NCI-H2196 (cell line): ENCODE results near the gene MYO10.

Source experiments
- DNase-seq: peaks from one replicate; lab custom pipeline; 2025; ENCODE audit not compliant: unreplicated experiment; lab: John Stamatoyannopoulos, UW

Gene MYO10

DNA sequence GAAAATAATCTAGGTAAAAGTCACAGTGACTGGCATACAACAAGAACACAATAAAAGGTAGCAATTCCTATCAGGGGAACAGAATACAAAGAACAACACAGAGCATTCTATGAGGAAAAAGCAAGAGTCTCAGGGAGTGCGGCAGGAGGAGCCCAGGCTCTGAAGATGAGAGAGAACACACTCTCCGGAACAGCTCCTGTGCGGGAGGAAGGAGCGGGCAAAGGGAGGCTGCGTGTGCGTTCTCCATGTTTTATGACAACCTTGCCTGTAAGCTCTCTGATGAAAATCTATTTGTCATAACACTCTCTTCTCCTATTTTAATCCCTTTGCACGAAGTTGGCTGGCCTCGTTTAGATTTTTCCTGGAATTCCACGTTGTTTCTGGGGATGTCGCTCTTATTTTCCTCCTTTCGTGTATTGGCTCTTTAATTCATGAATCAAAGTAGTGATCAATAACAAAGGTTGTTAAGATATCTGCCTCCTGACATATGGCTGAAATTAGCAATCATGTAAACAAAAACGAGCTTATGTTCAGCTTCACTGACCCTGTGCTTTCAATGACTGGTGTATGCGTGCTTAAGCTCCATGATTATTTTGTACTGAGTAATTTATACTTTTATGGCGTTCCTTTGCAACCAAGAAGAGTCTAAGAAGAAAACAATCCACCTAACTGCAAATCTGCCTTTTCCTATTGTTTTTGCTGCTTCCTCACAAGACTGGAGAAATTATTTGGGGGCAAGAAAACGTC, 109.5 kb downstream of the MYO10 start:
- DNase-seq, result no peak

DNA sequence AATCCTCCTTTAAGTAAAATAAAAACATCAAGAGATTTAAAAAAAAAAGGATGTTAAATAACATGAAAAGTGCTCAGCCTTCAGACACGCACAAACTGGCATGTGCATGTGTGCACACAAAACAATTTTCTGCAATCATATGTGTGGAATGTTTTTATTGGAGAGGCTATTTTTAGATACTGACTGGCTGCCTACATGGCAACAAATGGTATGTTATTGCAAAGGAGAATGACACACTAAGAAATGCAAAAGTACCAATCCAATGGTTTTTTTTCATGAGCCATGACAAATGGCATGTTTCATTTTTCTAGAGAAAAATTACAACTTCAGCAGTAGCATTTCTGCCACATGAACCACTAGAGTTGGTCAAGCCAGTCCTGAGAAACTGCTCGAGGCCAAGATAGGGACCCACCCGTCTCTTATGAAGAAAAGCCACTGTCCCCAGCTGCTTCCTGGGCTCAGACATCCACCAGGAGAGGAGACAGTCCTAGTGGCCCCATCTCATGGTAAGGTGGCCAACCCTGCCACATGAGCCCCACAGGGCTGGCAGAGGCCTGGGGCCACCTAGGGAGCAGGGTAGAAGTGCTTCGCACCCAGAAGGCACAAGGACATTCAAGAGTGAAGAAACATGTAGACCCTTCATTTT, 116.4 kb downstream of the MYO10 start:
- no peak for DNase-seq

DNA sequence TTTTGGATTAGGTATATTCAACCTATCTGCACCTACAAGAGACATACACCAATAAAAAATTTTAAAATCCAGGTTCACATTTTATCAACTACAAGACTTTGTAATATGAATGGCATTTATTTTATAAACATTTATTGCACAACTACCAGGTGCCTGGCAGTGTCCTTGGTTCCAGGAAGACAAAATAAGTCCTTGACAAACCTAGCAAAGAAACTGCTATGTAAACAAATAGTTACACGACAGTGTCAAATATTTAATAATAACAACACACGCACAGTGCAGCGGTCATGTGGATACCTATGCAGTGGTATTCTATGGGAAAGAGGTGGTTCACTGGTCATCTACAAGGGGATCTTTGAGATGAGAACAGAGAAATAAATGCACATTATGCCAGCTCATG, 120.7 kb downstream of the MYO10 start:
- DNase-seq, result no peak

DNA sequence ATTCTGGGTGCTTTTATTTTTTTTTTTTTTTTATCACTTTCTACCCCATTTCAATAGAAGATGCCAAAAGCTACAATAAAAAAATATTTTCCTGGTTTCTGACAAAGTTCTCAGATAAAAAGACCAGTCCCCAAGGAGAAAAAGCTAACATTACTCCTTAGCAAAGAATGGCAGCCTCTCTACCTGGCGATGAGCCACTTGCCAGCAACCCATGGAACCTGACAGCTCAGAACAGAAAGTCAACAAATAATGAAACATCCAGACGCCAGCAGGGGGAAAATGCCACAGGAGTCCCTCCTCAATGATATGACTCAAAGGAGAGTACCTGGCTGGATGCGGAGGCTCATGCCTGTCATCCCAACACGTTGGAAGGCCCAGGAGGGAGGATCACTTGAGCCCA, 123.2 kb downstream of the MYO10 start:
- no peak for DNase-seq

- DNase-seq, result no peak
These were observed 123.6 kb downstream of the MYO10 start for GRCh38 chr5:16812448-16812847.

DNA sequence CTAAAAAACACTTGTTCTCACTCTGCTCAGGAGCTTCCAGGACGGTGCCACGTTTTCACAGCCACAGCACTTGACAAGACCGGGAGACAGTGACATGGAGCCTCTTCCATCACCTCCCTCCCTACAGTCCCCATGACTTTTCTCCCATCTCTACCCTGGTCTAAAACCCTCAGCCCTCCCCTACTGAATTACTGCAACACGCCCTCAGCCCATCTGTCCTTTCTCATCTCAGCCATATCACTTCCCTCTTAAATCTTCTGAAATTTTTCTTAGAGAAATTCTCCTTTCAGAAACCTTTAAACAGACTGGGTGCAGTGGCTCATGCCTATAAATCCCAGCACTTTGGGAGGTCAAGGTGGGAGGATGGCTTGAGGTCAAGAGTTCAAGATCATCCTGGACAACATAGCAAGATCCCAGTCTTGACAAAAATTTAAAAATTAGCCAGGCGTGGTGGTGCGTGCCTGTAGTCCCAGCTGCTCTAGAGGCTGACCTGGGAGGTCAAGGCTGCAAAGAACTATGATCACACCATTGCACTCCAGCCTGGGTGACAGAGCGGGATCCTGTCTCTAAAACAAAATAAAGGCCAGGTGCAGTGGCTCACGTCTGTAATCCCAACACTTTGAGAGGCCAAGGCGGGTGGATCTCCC, 125.8 kb downstream of the MYO10 start:
- DNase-seq, result no peak

DNA sequence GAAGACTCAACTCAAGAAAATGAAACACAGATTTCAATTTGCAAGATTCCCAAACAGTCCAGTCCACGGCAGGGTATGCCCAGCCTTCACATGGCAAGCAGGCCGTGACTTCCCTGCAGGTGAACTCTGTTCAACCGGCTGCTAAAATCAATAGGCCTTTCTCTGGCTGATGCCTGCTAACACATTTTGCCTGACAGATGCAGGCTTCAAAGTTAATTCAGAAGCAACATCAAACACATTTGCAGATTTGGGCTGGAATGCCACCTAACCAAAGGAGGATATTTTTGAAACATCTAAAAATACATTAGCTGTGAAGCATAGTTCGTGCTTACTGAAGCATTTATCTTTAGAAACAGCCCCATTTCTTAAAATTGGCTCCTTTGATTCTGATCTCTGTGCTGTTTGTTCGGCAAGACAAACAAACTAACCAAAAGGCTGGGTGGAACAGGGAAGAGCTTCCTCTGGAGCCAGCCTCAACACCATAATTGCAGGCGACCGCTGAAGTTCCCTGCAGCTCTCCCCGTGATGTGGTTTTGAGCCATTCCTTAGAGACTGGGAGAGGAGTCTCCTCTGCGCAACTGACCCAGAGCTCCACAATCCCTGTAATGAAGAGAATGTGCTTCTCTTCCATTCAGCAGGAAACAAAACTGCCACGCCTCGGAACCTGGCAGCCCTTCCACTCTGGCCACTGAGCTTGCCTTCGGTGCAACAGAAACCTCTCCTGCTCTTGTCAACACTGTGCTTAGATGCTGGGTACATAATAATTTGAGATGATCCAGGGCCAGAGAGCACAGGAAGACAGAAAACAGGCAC, 126.5 kb downstream of the MYO10 start:
- DNase-seq, result no peak

DNA sequence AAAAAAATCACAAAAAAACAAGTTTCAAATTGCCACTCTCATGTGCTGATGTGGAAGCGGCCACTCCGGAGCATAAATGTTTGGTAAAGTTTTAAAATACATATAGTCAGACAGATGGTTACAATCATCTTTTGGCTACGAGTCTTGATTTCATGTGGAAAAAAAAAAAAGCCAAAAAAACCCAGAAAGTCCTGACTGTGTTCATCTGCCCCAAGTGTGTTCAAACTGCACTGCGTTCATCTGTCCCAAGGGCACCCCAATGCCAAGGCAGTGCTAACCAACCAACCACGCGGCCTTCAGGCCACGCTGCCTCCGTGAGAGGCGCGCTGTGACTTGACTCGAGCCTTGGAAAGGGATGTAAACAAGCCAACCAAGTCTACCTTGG, 127.1 kb downstream of the MYO10 start:
- no peak for DNase-seq

DNA sequence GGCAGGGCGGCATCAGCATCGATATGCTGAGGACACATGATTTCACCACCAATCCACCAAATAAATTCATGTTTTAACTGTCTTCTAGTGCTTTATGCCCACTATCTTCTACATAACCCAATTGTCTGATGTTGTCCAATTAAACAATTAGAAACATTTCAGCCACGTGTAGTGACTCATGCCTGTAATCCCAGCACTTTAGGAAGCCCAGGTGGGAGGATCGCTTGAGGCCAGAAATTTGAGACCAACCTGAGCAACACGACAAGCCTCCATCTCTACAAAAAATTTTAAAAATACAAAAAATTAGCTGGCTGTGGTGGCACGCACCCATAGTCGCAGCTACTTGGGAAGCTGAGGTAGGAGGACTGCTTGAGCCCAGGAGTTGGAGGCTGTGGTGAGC, 128.1 kb downstream of the MYO10 start:
- no peak for DNase-seq

DNA sequence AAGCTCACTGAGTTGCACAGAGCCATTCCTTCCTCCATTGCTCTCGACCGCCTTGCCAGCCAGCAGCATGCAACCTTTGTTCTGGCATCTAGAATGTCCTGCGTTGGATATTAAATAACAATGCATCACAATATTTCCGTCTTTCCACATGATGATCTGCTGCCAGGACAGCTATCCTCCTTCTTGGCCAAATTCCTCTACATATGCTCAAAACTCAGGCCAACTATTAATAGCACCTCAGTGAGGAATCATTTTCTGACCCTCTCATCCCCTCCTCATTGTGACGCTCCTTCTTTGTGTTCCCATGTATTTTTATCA, 128.6 kb downstream of the MYO10 start:
- no peak for DNase-seq

DNA sequence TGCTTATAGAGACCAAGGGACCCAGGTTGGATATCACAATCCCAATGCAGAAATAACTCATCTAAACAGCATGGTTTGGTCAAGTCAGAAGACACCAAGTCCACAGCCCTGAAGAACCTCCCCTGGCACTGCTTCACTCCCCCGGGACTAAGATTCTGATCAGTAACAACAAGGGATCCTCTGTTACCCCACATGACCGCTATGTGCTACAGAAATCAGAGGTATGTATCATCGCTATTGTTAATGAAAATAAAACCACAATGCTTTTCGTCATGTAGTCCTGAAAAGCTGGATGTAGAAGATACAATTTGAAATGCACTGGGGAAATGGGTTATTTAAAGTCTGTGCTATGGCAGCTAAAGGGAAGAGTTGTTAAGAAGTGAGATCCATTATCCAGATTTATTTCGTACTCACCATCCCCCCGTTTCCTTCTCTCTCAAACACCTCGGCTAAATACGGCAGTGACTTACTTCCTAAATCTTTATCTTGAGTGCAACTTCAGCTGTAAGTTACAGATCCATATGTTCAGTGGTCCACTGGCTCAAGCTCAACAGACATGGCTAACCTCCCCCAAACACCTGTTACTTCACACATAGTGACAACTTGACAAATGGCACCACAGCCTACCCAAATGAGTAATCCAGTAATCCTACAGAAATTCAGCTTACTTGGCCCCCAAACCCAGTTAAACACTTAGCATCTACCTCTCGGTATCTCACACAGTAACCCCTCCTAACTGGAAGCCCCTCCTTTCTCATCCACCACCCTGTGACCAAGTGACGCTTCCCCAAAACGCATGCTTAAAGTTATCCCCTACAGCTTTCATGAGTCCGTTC, 129.2 kb downstream of the MYO10 start:
- no peak for DNase-seq

GRCh38 chr5:16805486-16805885, 130.6 kb downstream of the MYO10 start:
- no peak for DNase-seq

DNA sequence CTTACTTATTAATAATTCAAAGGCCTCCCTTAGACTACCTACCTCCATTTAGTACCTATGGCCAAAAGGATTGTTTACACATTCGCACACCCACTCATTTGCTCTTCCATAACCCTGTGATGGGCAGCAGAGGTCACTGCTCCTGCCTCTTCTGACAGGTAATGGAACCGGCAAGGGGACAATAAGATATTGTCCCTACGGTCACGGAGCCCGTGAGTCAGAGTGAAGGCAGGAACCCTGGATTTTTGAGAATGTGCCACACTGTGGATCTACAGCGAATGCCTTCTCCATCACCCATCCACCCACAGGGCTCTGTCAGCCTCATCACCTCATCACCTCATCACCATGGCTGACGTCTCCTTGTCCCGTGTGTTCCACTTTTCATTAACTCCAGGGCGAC, 132.3 kb downstream of the MYO10 start:
- no peak for DNase-seq

DNA sequence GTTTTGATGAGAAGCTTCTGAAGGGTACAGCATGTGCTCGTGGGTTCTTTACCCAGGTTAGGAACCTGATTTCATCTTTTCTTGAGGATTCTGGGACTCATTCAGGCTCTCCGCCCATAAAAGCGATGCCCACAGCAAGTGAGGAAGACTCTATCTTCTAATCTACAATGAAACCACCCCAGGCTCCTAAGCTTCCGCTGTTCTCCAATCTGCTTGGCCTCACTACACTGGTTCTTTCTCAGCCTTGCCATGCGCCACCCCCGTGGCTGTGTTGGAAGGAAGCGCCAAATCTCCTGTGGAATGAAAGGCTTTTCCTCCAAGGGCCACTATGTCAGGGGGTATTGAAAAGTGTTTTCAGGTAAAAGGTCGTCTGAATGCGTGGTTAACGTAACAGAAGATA, 135.6 kb downstream of the MYO10 start:
- no peak for DNase-seq

DNA sequence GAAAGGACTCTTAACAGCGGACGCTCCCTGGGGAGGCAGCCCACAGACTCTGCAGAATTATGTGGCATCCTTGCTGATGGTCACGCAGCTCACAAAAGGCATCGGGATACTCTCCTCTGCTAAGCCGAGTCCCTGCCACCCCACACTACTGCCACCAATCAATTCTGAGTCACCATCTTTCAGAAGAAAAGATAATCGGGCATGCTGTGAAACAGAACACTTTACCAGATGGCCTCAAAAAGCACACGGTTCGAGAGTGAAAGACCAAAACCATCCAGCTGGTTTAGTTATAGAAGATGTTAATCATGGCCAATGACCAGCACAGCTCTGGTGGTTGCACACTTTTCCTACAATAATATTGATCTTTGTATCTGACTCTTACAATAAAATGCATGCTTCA, 136.3 kb downstream of the MYO10 start:
- no peak for DNase-seq

GRCh38 chr5:16797951-16798350, 138.1 kb downstream of the MYO10 start:
- DNase-seq, result no peak

GRCh38 chr5:16794269-16794913, 141.7 kb downstream of the MYO10 start:
- DNase-seq, result no peak

DNA sequence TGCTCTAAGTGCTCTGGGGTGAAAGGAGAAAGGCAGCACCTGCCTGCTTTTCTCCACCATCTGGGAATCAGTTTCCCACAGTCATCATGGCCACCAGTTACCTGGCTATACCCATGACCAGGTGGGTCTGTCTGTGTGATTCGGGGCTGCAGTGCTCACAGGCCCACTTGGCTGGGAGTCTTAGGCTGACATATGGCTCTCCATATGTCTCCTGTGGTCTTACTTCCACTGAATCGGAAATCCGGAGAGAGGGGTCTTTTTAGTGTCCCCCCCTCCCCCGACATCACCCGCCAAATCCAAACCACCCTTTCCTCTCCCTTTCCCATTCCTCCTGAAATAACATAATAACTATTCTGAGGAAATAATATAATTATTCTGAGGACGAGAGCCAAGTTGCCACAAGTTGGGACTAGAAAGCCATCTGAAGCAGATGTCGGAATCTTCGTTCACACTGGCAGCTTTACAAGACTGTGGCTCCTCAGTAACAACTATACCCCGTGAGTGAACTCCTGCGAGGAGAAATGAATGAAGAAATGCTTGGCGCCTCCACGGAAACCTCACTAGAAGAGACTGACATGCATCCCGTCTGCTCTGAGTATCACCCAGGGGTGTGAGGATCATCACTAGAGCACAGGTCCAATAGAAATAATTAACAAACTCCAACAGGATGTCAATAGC, 143.4 kb downstream of the MYO10 start:
- no peak for DNase-seq

GRCh38 chr5:16791904-16792597, 144.0 kb downstream of the MYO10 start:
- no peak for DNase-seq
